Stromal cell of bone marrow (primary cell): ENCODE results near the gene CCDC13.

Experiments used
- DNase-seq: peaks from one replicate; pipeline ENCODE4 v3.0.0-alpha.2; 2012; ENCODE audit warnings: low read depth

The CCDC13 gene

DNA sequence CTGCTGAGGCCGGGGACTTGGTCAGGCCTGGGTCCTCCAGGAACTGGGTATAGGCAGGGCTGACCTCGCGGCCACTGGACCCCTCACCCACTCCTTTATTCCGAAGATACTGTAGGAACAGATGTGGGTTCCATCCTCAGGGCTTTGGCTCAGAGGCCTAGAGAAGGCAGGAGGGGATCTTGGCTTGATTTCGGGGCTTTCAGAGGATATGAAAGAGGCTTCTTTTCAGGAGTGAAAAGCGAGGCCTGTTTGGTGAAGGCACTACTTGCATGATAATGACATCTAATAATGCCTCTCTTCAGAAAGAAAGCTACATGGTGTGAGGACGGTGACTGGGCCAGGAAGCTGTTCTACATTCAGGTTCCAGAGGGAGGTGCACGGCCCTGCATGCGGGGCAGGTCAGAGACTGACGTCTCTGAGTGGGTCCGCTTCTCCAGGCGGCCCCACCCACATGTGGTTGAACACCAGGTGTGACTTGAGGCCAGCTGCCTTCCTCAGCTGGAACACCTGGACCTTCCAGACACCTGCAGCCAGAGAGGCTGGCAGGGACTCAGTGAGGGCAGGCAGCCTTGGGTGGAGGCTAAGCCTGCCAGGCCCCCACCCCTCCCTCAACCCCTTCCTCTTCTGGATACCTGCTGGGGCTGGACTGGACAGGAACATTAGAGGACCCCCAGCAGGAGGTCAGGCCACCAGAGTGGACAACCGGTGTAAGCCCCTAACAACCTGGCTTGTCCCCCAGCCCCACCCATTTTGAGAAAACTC lies 39.4 kb downstream of the CCDC13 start:
- DNase-seq: no peak

- DNase-seq: no peak
These were observed 40.1 kb downstream of the CCDC13 start for GRCh38 chr3:42732829-42733459.

DNA sequence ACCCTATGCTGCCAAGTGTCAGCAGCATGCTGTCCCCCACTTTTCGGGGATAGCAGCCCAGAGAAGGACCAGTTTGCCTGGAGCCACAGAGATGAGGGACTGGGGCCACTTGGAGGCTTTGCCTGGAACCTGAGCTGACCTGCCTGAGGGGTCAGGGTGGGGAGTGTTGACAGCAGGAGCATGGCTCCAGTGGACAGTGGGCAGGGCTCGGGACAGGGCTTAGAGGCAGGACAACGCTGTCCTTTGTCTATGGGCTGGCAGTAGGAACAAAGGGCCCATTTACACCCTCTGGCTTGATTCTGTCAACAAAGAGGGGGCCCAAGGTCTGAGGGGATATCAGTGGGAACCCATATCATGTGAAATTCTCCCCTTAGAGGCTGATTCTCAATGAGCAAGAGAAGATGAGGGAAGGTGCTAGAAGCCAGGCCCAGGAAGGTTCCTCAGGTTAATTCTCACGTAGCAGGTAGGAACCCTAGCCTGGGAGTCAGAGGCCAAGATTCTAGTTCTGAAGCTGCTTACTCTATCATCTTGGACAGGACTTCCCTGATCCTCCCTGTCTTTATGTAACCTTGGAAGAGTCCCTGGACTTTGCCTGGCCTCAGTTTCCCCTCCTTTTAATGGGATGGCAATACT lies 40.7 kb downstream of the CCDC13 start:
- DNase-seq: no peak

DNA sequence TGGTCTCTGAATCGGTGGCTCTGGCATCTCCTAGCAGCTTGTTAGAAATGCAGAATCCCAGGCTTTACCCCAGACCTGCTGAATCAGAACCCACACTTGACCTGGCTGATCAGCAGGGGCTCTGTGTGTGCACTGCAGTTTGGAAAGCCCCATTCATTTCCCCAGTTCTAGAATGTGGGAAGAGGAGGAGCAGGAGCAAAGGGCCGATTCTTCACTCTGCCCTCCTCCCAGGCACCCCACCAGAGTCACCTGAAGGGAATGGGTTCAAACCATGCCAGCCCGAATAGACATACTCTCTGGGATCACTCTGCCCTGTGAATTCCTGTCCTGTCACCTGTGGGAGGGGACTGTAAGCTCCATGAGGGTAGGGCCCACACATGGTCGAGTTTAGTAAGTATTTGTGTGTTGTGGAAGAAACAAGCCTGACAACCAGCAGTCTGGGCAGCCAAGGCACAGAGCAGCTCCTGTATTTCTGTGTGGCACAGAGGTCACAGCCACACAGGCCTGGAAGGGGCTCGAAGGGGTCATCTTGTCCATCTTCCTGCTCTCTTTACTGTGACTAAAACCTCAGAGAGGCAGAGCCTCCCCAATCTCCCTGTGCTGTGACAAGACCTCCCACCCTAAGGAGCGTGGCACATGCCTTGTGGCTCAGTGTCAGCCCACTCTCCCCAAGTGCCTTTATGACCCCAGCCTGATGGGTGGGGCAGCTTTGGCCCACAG lies 41.4 kb downstream of the CCDC13 start:
- no peak for DNase-seq

- no peak for DNase-seq
These were observed 42.2 kb downstream of the CCDC13 start for GRCh38 chr3:42730706-42731420.

DNA sequence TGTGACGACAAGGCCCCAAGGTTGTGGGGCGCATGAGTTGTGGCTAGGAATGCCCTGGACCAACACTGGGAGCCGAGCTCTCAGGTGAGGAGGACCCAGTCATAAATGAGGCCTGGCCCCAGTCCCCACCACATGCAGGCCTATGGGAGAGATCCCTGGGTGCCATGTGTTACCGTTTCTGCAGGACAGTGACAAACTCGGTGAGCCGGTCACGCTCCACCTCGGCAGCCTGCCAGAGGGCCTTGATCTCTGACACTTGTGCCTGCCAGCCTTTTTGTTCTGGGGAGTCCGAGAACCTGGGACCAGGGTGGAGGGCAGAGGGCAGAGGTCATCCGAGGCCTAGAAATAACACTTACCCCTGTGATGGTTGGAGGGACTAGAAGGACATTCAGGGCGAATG lies 42.8 kb downstream of the CCDC13 start:
- no peak for DNase-seq

- DNase-seq: no peak
These were observed 43.5 kb downstream of the CCDC13 start for GRCh38 chr3:42729404-42730145.

DNA sequence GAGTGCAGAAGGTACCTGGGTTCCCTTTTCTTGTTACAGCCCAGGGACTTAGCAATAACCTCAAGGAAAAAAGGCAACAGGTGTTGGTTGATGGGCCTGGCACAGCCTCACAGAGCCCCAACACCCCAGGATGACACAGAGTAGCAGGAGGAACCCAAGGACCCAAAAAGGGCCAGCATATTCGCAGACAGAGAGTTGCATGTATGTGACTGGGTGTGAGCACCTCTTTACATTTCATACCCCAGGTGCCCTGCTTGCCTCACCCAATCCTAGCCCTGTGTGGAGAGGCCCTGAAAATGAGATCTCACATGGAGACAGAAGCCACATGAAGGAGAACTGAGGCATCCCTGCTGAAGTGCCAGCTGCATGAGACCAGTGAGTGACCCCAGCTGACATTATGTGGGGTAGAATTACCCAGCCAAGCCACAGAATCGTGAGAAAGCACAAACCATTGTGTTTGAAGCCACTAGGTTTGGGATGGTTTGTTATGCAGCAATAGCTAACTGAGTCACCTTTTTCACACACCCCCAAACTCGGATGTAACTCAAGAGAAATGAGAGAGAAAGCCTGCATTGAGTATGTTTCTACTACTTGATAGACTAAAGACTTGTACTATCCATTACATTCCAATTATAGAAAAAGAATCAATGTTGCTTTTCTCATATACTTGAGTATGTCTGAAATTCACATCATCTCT lies 44.2 kb downstream of the CCDC13 start:
- no peak for DNase-seq

DNA sequence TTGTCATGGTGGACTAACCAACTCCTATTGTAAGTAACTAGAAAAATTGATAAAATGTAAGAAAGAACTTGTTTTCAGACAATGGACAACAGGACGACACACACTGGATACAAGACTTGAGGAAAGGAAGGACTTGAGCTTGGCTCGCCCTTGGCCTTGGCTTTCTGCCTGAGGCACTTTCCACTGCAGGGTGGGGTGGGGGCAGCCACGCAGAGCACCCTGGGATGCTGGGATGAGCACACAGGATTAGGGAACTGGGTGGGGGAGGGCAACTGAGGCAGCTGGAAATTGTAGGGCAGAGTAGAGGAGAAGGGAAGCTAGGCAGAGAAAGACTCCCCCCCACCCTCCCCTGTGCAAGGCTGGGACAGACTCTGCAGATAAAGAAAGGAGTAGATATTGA lies 45.0 kb downstream of the CCDC13 start:
- DNase-seq: no peak

- DNase-seq: no peak
These were observed 47.6 kb downstream of the CCDC13 start for GRCh38 chr3:42725454-42725853.

GRCh38 chr3:42723219-42723618 lies 49.8 kb downstream of the CCDC13 start:
- no peak for DNase-seq
